ENCODE data around the gene RAI1. TPM values are rescaled to one million over a fixed set of nuclear protein-coding genes. Genes with fewer than 3 reads are reported as not detected.

The RAI1 gene
- total RNA-seq, 1 donor from 2014 or later = 31.1 TPM

DNA sequence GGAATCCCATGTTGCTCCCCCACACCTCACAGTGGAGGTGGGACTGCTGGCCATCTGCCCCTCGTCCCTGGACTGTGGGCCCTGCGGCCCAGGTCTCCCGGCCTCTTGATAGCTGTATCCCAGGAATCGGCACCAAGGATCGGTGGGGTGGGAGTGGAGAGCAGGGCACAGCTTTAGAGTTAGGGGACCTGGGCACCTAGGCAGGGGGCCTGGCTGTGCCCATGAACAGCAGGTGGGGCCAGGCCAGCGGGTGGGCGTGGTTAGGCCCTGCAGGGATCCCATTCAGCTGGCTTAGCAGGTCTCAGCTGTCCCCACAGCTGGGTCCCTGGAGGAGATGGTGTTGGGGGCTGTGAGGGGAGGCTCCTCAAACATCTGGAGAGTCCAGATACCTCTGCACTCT is 106.3 kb downstream of the RAI1 start:
- no peak for ATAC-seq
- H3K9me3 ChIP-seq = no peaks in the 10 kb centered on the region
- peaks cover 42% of the 10 kb centered on the region for H3K4me1 ChIP-seq
- intact Hi-C loops (cut with DNase I) = no loop called here
- no peak for TF ChIP-seq CTCF (IDR thresholded peaks at IDR 0.05)
- DNase-seq = no peak
- no peak overlapping the region for H3K4me3 ChIP-seq
- no peak overlapping the region for H3K27ac ChIP-seq
- H3K27me3 ChIP-seq (ENCODE audit: low read depth) = no peaks in the 10 kb centered on the region
- no peaks in the 10 kb centered on the region for H3K36me3 ChIP-seq

DNA sequence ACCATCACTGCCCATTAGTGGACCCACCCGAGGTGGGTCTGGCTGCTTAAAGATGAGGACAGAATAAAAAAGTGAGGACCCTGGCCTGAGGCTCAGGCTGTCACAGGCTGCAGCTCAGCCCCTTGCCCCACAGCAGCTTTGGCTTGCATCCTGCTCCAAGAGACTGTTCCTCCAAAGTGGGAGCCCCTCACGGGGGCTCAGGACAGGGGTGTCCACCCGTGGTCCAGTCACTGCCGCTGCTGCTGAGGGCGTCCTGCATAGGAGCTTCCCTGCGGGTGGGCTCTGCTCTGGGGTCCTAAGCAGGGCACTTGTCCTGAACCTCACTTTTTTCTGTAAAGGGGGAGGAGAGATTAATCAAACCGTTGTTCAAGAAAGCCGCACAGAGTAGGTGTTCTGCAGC is 107.7 kb downstream of the RAI1 start:
- DNase-seq = no peak

DNA sequence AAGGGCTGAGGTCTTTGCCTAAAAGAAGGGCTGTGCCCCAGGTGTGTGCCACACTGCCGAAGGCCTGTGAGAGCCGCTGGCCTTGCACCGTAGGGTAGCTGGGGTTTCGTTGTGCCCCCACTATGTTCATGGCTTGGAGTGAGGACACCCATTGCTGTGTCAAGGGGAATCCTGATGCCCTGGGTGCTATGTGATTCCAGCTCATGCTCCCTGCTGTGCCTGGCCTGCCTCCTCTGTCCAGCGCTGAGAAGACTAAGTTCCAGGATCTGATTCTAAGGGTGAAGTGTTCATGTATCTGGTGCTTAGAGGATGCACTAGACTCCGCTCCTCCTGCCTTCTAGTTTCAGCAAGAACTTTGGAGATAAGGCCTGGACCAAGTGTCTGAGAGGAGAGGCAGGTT is 108.2 kb downstream of the RAI1 start:
- DNase-seq (no peak), ATAC-seq (no peak)
- H3K9me3 ChIP-seq = no peaks in the 10 kb centered on the region
- H3K4me3 ChIP-seq = no peak overlapping the region
- no peaks in the 10 kb centered on the region for H3K27me3 ChIP-seq (ENCODE audit: low read depth)
- H3K4me1 ChIP-seq = peaks cover 33% of the 10 kb centered on the region
- no peak for TF ChIP-seq CTCF (IDR thresholded peaks at IDR 0.05)
- intact Hi-C loops (cut with DNase I) = no loop called here
- H3K27ac ChIP-seq = no peak overlapping the region
- H3K36me3 ChIP-seq = peaks cover 11% of the 10 kb centered on the region

More for the DNA sequence above, 107.7 kb downstream of the RAI1 start:
- no peaks in the 10 kb centered on the region for H3K9me3 ChIP-seq
- H3K27ac ChIP-seq = no peak overlapping the region
- no peaks in the 10 kb centered on the region for H3K27me3 ChIP-seq (ENCODE audit: low read depth)
- no peak for TF ChIP-seq CTCF (IDR thresholded peaks at IDR 0.05)
- no peak for ATAC-seq
- H3K4me1 ChIP-seq = peaks cover 38% of the 10 kb centered on the region
- no peak overlapping the region for H3K4me3 ChIP-seq
- intact Hi-C loops (cut with DNase I) = no loop called here
- H3K36me3 ChIP-seq = peaks cover 7% of the 10 kb centered on the region

DNA sequence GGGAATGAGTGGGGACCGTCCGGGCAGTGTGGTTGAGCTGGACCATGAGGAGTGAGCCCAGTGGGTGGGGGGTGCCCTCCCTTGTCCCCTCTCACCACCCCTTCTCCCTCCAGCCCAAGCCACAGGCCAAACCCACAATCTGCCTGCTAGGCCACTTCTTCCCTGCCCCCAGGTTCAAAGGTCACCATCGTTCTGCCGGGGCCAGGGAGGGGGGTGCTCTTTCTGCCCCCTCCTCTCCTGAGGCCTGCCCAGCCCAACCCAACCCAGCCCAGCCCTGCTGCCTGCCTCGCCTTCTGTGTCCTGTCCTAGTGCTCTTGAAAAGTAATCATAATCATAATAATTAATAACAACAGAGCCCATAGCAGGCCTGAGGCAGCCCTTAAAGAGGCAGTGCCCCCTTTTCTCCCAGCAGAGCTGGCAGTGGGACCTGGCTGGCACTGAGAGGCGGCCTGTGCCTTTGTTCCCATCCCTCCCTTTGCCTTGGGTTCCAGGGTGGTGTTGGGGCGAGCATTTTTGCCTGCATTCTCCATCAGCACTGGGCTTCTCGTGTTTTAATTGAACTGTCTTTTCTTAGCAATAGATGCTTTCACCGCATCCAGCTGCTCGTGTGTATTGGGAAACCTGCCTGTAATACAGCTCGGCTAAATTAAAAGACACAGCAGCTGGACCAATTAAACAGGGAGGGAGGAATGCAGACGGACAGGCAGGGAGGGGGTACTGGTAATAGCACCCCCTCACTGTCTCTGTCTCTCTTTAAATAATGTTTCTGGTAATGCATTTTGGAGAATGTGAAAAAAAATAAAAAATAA is 108.8 kb downstream of the RAI1 start:
- intact Hi-C loops (cut with DNase I) = no loop called here
- no peak overlapping the region for H3K4me3 ChIP-seq
- ATAC-seq = no peak
- no peak for DNase-seq
- TF ChIP-seq CTCF (IDR thresholded peaks at IDR 0.05) = no peak
- H3K27me3 ChIP-seq (ENCODE audit: low read depth) = no peaks in the 10 kb centered on the region
- H3K27ac ChIP-seq = no peak overlapping the region
- peaks cover 27% of the 10 kb centered on the region for H3K4me1 ChIP-seq
- no peaks in the 10 kb centered on the region for H3K9me3 ChIP-seq
- H3K36me3 ChIP-seq = peaks cover 18% of the 10 kb centered on the region

GRCh38 chr17:17790637-17791464 is 109.6 kb downstream of the RAI1 start:
- Histone ChIP-seq H3K4me3 (no peak overlapping the region), H3K27me3 (ENCODE audit: low read depth) (no peaks in the 10 kb centered on the region), H3K9me3 (no peaks in the 10 kb centered on the region), H3K27ac (no peak overlapping the region), H3K36me3 (peaks cover 25% of the 10 kb centered on the region), H3K4me1 (peaks cover 21% of the 10 kb centered on the region)
- DNase-seq (no peak), ATAC-seq (no peak)
- TF ChIP-seq CTCF (IDR thresholded peaks at IDR 0.05) = no peak
- intact Hi-C loops (cut with DNase I) = no loop called here
